Activated CD4-positive, alpha-beta T cell treated with anti-CD3 and anti-CD28 coated beads for 36 hours (primary cell): ENCODE data around the gene TOR1AIP2. TPM values are rescaled to one million over a fixed set of nuclear protein-coding genes. Genes with fewer than 3 reads are reported as not detected.
A peak's percentile ranks its signal among the peaks of the same experiment; 100 is the strongest.

Experiments used
- ATAC-seq: fragments of 200-7000 bp; cut with Tn5 transposase; one replicate; pipeline ENCODE4 v1.10.0; 2021; ENCODE audit warnings: mild to moderate bottlenecking, moderate library complexity
- CTCF ChIA-PET: fragments of 350-600 bp; sonication (Branson Sonifier 250); formaldehyde crosslinking; loops from one replicate; lab custom pipeline; 2021; ENCODE audit warnings: antibody characterized with exemption; lab: Charles Lee
- POLR2A ChIA-PET: fragments of 350-600 bp; sonication (Branson Sonifier 250); formaldehyde crosslinking; loops from one replicate; lab custom pipeline; 2021; ENCODE audit warnings: antibody characterized with exemption, inconsistent platforms; lab: Charles Lee
- DNase-seq: peaks from one replicate; pipeline ENCODE4 v3.0.0-alpha.2; 2020
- H3K27ac Mint-ChIP-seq: one replicate; pipeline ENCODE4 v1.8.0; 2021; ENCODE audit warnings: mixed read lengths
- H3K27me3 Mint-ChIP-seq: one replicate; pipeline ENCODE4 v1.8.0; 2021; ENCODE audit warnings: mixed read lengths
- H3K36me3 Mint-ChIP-seq: one replicate; pipeline ENCODE4 v1.8.0; 2021; ENCODE audit warnings: low read depth, mixed read lengths
- H3K4me1 Mint-ChIP-seq: one replicate; pipeline ENCODE4 v1.8.0; 2021; ENCODE audit warnings: mixed read lengths
- H3K4me3 Mint-ChIP-seq: one replicate; pipeline ENCODE4 v1.8.0; 2021; ENCODE audit warnings: mild to moderate bottlenecking, moderate library complexity, mixed read lengths
- H3K9me3 Mint-ChIP-seq: one replicate; pipeline ENCODE4 v1.8.0; 2021; ENCODE audit warnings: low read depth, mixed read lengths
- intact Hi-C, 2 experiments: fragments of 100-400 bp; cut with DNase I in 1 of 2; cut with micrococcal nuclease in 1 of 2; formaldehyde crosslinking; loops; one replicate each; pipeline versions ENCODE4 v1.14.2 to v1.15.1; 2022 to 2024; cut with DNase I, micrococcal nuclease
- total RNA-seq, 2 experiments: library from RNA; stranded (reverse); gene quantifications; one replicate each; pipeline ENCODE4 v1.2.3, GENCODE V29; 2021

Gene TOR1AIP2
- total RNA-seq, 2 experiments from 2014 or later, result 47.7 to 49.4 TPM

GRCh38 chr1:179825206-179825605, 52.4 kb downstream of the TOR1AIP2 start:
- CTCF ChIA-PET, result interaction anchor here (1.7 to 4.1 kb wide), 2 partner anchors 11 to 15 kb away, joined by 4 to 36 read pairs; no protein-coding TSS in a partner anchor
- ATAC-seq (no peak), DNase-seq (no peak)
- no peak overlapping the region for H3K27ac Mint-ChIP-seq
- H3K27me3 Mint-ChIP-seq, result no peaks in the 10 kb centered on the region
- no peaks in the 10 kb centered on the region for H3K4me1 Mint-ChIP-seq
- no peak overlapping the region for H3K4me3 Mint-ChIP-seq
- POLR2A ChIA-PET, result no interaction called here
- H3K36me3 Mint-ChIP-seq, result no peaks in the 10 kb centered on the region
- intact Hi-C loops, result no loop called here
- H3K9me3 Mint-ChIP-seq, result no peaks in the 10 kb centered on the region

- H3K9me3 Mint-ChIP-seq, result no peaks in the 10 kb centered on the region
- H3K4me1 Mint-ChIP-seq, result no peaks in the 10 kb centered on the region
- H3K4me3 Mint-ChIP-seq, result no peak overlapping the region
- H3K27me3 Mint-ChIP-seq, result no peaks in the 10 kb centered on the region
- CTCF ChIA-PET, result interaction anchor here (0.6 to 4.1 kb wide), 5 partner anchors 10 to 955 kb away, joined by 3 to 36 read pairs (median 3); no protein-coding TSS in a partner anchor
- no peak overlapping the region for H3K27ac Mint-ChIP-seq
- POLR2A ChIA-PET, result no interaction called here
- intact Hi-C loops, result no loop called here
- DNase-seq (no peak), ATAC-seq (no peak)
- no peaks in the 10 kb centered on the region for H3K36me3 Mint-ChIP-seq
These were observed 53.3 kb downstream of the TOR1AIP2 start for GRCh38 chr1:179824265-179824664.

- no peaks in the 10 kb centered on the region for H3K4me1 Mint-ChIP-seq
- H3K27ac Mint-ChIP-seq, result no peak overlapping the region
- CTCF ChIA-PET, result interaction anchor here (0.7 to 4.1 kb wide), 4 partner anchors 10 to 119 kb away, joined by 3 to 36 read pairs (median 4); no protein-coding TSS in a partner anchor
- POLR2A ChIA-PET, result no interaction called here
- H3K27me3 Mint-ChIP-seq, result no peaks in the 10 kb centered on the region
- no peaks in the 10 kb centered on the region for H3K9me3 Mint-ChIP-seq
- intact Hi-C loops, result no loop called here
- no peaks in the 10 kb centered on the region for H3K36me3 Mint-ChIP-seq
- ATAC-seq (no peak), DNase-seq (no peak)
- no peak overlapping the region for H3K4me3 Mint-ChIP-seq
These were observed 53.9 kb downstream of the TOR1AIP2 start for GRCh38 chr1:179823693-179824092.

GRCh38 chr1:179822065-179822464, 55.5 kb downstream of the TOR1AIP2 start:
- Mint-ChIP-seq H3K4me3 (no peak overlapping the region), H3K27me3 (no peaks in the 10 kb centered on the region), H3K4me1 (no peaks in the 10 kb centered on the region), H3K9me3 (no peaks in the 10 kb centered on the region), H3K27ac (no peak overlapping the region), H3K36me3 (no peaks in the 10 kb centered on the region)
- ATAC-seq, result no peak
- DNase-seq, result no peak
- intact Hi-C loops, result no loop called here
- CTCF ChIA-PET, result interaction anchor here (0.9 to 6.0 kb wide), 3 partner anchors 8 to 116 kb away, joined by 3 to 60 read pairs (median 36); no protein-coding TSS in a partner anchor
- POLR2A ChIA-PET, result no interaction called here

- no peaks in the 10 kb centered on the region for H3K27me3 Mint-ChIP-seq
- ATAC-seq, result no peak
- H3K9me3 Mint-ChIP-seq, result no peaks in the 10 kb centered on the region
- intact Hi-C loops, result no loop called here
- CTCF ChIA-PET, result interaction anchor here (4.1 to 6.0 kb wide), 2 partner anchors 7 to 12 kb away, joined by 36 to 60 read pairs; no protein-coding TSS in a partner anchor
- no peak overlapping the region for H3K4me3 Mint-ChIP-seq
- no peaks in the 10 kb centered on the region for H3K4me1 Mint-ChIP-seq
- POLR2A ChIA-PET, result no interaction called here
- DNase-seq, result no peak
- no peak overlapping the region for H3K27ac Mint-ChIP-seq
- H3K36me3 Mint-ChIP-seq, result no peaks in the 10 kb centered on the region
These were observed 56.1 kb downstream of the TOR1AIP2 start for GRCh38 chr1:179821524-179821923.

- no peaks in the 10 kb centered on the region for H3K27me3 Mint-ChIP-seq
- no peak overlapping the region for H3K27ac Mint-ChIP-seq
- H3K36me3 Mint-ChIP-seq, result no peaks in the 10 kb centered on the region
- H3K4me1 Mint-ChIP-seq, result peaks cover 3% of the 10 kb centered on the region
- DNase-seq (no peak), ATAC-seq (no peak)
- no peak overlapping the region for H3K4me3 Mint-ChIP-seq
- no peaks in the 10 kb centered on the region for H3K9me3 Mint-ChIP-seq
- ChIA-PET POLR2A (no interaction called here), CTCF (interaction anchor here (0.7 to 13.4 kb wide), 4 partner anchors 11 to 359 kb away, joined by 4 to 619 read pairs (median 32); no protein-coding TSS in a partner anchor)
- intact Hi-C loops, result no loop called here
These were observed 57.2 kb downstream of the TOR1AIP2 start for GRCh38 chr1:179820226-179820970.

GRCh38 chr1:179818743-179819173, 58.8 kb downstream of the TOR1AIP2 start:
- no peaks in the 10 kb centered on the region for H3K27me3 Mint-ChIP-seq
- intact Hi-C loops, result loop anchor here (5.0 to 10.0 kb wide), 2 partner anchors 734 to 1184 kb away; partner anchors contain the start of gene TOR3A (in 1 of the 2)
- ChIA-PET CTCF (interaction anchor here (1.3 to 13.4 kb wide), 4 partner anchors 9 to 361 kb away, joined by 4 to 619 read pairs (median 32); no protein-coding TSS in a partner anchor), POLR2A (no interaction called here)
- no peak overlapping the region for H3K4me3 Mint-ChIP-seq
- no peak overlapping the region for H3K27ac Mint-ChIP-seq
- no peaks in the 10 kb centered on the region for H3K9me3 Mint-ChIP-seq
- ATAC-seq (no peak), DNase-seq (no peak)
- H3K36me3 Mint-ChIP-seq, result no peaks in the 10 kb centered on the region
- H3K4me1 Mint-ChIP-seq, result peaks cover 17% of the 10 kb centered on the region

GRCh38 chr1:179818260-179818659, 59.3 kb downstream of the TOR1AIP2 start:
- DNase-seq (no peak), ATAC-seq (no peak)
- H3K4me3 Mint-ChIP-seq, result no peak overlapping the region
- no peak overlapping the region for H3K27ac Mint-ChIP-seq
- intact Hi-C loops, result loop anchor here (5.0 to 10.0 kb wide), 2 partner anchors 733 to 1184 kb away; partner anchors contain the start of gene TOR3A (in 1 of the 2)
- H3K9me3 Mint-ChIP-seq, result no peaks in the 10 kb centered on the region
- CTCF ChIA-PET, result interaction anchor here (1.0 to 13.4 kb wide), 4 partner anchors 9 to 112 kb away, joined by 3 to 619 read pairs (median 32); no protein-coding TSS in a partner anchor
- H3K36me3 Mint-ChIP-seq, result no peaks in the 10 kb centered on the region
- peaks cover 17% of the 10 kb centered on the region for H3K4me1 Mint-ChIP-seq
- no peaks in the 10 kb centered on the region for H3K27me3 Mint-ChIP-seq
- POLR2A ChIA-PET, result no interaction called here

- Mint-ChIP-seq H3K4me1 (peaks cover 17% of the 10 kb centered on the region), H3K9me3 (no peaks in the 10 kb centered on the region), H3K36me3 (no peaks in the 10 kb centered on the region), H3K27me3 (no peaks in the 10 kb centered on the region), H3K27ac (no peak overlapping the region), H3K4me3 (no peak overlapping the region)
- ATAC-seq (no peak), DNase-seq (no peak)
- intact Hi-C loops, result loop anchor here (5.0 to 10.0 kb wide), 2 partner anchors 733 to 1185 kb away; partner anchors contain the start of gene TOR3A (in 1 of the 2)
- POLR2A ChIA-PET, result no interaction called here
- CTCF ChIA-PET, result interaction anchor here (1.0 to 13.4 kb wide), 4 partner anchors 8 to 112 kb away, joined by 3 to 619 read pairs (median 32); no protein-coding TSS in a partner anchor
These were observed 59.8 kb downstream of the TOR1AIP2 start for GRCh38 chr1:179817789-179818188.

- ATAC-seq (no peak), DNase-seq (no peak)
- intact Hi-C loops, result loop anchor here (5.0 to 10.0 kb wide), 2 partner anchors 732 to 1185 kb away; partner anchors contain the start of gene TOR3A (in 1 of the 2)
- H3K36me3 Mint-ChIP-seq, result no peaks in the 10 kb centered on the region
- no peak overlapping the region for H3K27ac Mint-ChIP-seq
- POLR2A ChIA-PET, result no interaction called here
- H3K27me3 Mint-ChIP-seq, result no peaks in the 10 kb centered on the region
- H3K9me3 Mint-ChIP-seq, result no peaks in the 10 kb centered on the region
- H3K4me3 Mint-ChIP-seq, result no peak overlapping the region
- peaks cover 17% of the 10 kb centered on the region for H3K4me1 Mint-ChIP-seq
- CTCF ChIA-PET, result interaction anchor here (0.5 to 13.4 kb wide), 2 partner anchors 32 to 111 kb away, joined by 4 to 619 read pairs; no protein-coding TSS in a partner anchor
These were observed 60.5 kb downstream of the TOR1AIP2 start for GRCh38 chr1:179817056-179817455.

- H3K27ac Mint-ChIP-seq, result no peak overlapping the region
- peaks cover 17% of the 10 kb centered on the region for H3K4me1 Mint-ChIP-seq
- ChIA-PET POLR2A (no interaction called here), CTCF (interaction anchor here (0.5 to 13.4 kb wide), 3 partner anchors 11 to 110 kb away, joined by 4 to 619 read pairs (median 9); no protein-coding TSS in a partner anchor)
- peak overlapping the region; percentile 84 for H3K4me3 Mint-ChIP-seq
- no peaks in the 10 kb centered on the region for H3K9me3 Mint-ChIP-seq
- intact Hi-C loops, result loop anchor here (5.0 to 10.0 kb wide), 2 partner anchors 732 to 1186 kb away; partner anchors contain the start of gene TOR3A (in 1 of the 2)
- H3K36me3 Mint-ChIP-seq, result no peaks in the 10 kb centered on the region
- ATAC-seq, result no peak
- H3K27me3 Mint-ChIP-seq, result no peaks in the 10 kb centered on the region
- no peak for DNase-seq
These were observed 61.2 kb downstream of the TOR1AIP2 start for GRCh38 chr1:179816196-179816960.
